ENCODE measurements around the gene ATP2B2.

The ATP2B2 gene

GRCh38 chr3:10511809-10512494 lies 6.6 kb upstream of the ATP2B2 start:
- no peak for DNase-seq (ENCODE audit: low read depth in 2 of 3, low spot score in 2 of 3)

GRCh38 chr3:10510743-10511432 lies 5.5 kb upstream of the ATP2B2 start:
- DNase-seq (ENCODE audit: low read depth in 2 of 3, low spot score in 2 of 3) = no peak

- DNase-seq (ENCODE audit: low read depth in 2 of 3, low spot score in 2 of 3) = no peak
Measured at GRCh38 chr3:10510086-10510742, 4.8 kb upstream of the ATP2B2 start.

GRCh38 chr3:10509325-10509724 lies 3.9 kb upstream of the ATP2B2 start:
- no peak for DNase-seq (ENCODE audit: low read depth in 2 of 3, low spot score in 2 of 3)

- DNase-seq (ENCODE audit: low read depth in 2 of 3, low spot score in 2 of 3) = no peak
Measured at GRCh38 chr3:10508619-10509260, 3.4 kb upstream of the ATP2B2 start.

- no peak for DNase-seq (ENCODE audit: low read depth in 2 of 3, low spot score in 2 of 3)
Measured at GRCh38 chr3:10508235-10508618, 2.8 kb upstream of the ATP2B2 start.

GRCh38 chr3:10507331-10507730 lies 1.9 kb upstream of the ATP2B2 start:
- no peak for DNase-seq (ENCODE audit: low read depth in 2 of 3, low spot score in 2 of 3)

- DNase-seq (ENCODE audit: low read depth in 2 of 3, low spot score in 2 of 3) = no peak
Measured at GRCh38 chr3:10506696-10507095, 1.3 kb upstream of the ATP2B2 start.

GRCh38 chr3:10505791-10506585 lies 602 bp upstream of the ATP2B2 start:
- DNase-seq (ENCODE audit: low read depth in 2 of 3, low spot score in 2 of 3) = no peak

- no peak for DNase-seq (ENCODE audit: low read depth in 2 of 3, low spot score in 2 of 3)
Measured at GRCh38 chr3:10504171-10505049, 976 bp downstream of the ATP2B2 start.

GRCh38 chr3:10503217-10503796 lies 2.1 kb downstream of the ATP2B2 start:
- no peak for DNase-seq (ENCODE audit: low read depth in 2 of 3, low spot score in 2 of 3)

- DNase-seq (ENCODE audit: low read depth in 2 of 3, low spot score in 2 of 3) = no peak
Measured at GRCh38 chr3:10502185-10502880, 3.1 kb downstream of the ATP2B2 start.

- DNase-seq (ENCODE audit: low read depth in 2 of 3, low spot score in 2 of 3) = no peak
Measured at GRCh38 chr3:10501664-10502052, 3.7 kb downstream of the ATP2B2 start.

- no peak for DNase-seq (ENCODE audit: low read depth in 2 of 3, low spot score in 2 of 3)
Measured at GRCh38 chr3:10500717-10501663, 4.4 kb downstream of the ATP2B2 start.

GRCh38 chr3:10498271-10498670 lies 7.1 kb downstream of the ATP2B2 start:
- no peak for DNase-seq (ENCODE audit: low read depth in 2 of 3, low spot score in 2 of 3)

GRCh38 chr3:10497439-10497838 lies 7.9 kb downstream of the ATP2B2 start:
- no peak for DNase-seq (ENCODE audit: low read depth in 2 of 3, low spot score in 2 of 3)

- DNase-seq (ENCODE audit: low read depth in 2 of 3, low spot score in 2 of 3) = no peak
Measured at GRCh38 chr3:10496121-10496863, 9.1 kb downstream of the ATP2B2 start.

Measured in activated CD8-positive, alpha-beta memory T cell treated with anti-CD3 and anti-CD28 coated beads for 48 hours (primary cell).